Stimulated activated CD4-positive, alpha-beta T cell treated with anti-CD3 and anti-CD28 coated beads, Interleukin-1b, Interleukin-23, amount 100 ng/mL, for 24 hours (primary cell): ENCODE data around the gene ARRB1.
A peak's percentile ranks its signal among the peaks of the same experiment; 100 is the strongest.
"Not testable (repeated sequence)": the region's sequence is repeated elsewhere in the genome, so short reads cannot be mapped to it uniquely, and the experiment has no call there.

Experiments used
- DNase-seq, 4 experiments: peaks; one replicate each; pipeline ENCODE4 v3.0.0-alpha.2; 2020; ENCODE audit warnings: low read depth in 4 of 4, low spot score in 1 of 4

The ARRB1 gene

GRCh38 chr11:75351541-75351790 is at the start of gene ARRB1:
ARRB1 (minus strand) TSS chr11:75351661; CDS start chr11:75351607, 54 bp downstream.
- DNase-seq = no peak

GRCh38 chr11:75400146-75400865 is 48.8 kb upstream of the ARRB1 start:
- DNase-seq = no peak

GRCh38 chr11:75399344-75400145 is 48.1 kb upstream of the ARRB1 start, which contains the start of gene RPS3:
RPS3 (plus strand) TSS chr11:75399518; CDS start chr11:75399548, 30 bp downstream.
- peak; percentile 72 to 85 (median 78) for DNase-seq

GRCh38 chr11:75398906-75399305 is 47.4 kb upstream of the ARRB1 start:
- no peak for DNase-seq

GRCh38 chr11:75394085-75394840 is 42.8 kb upstream of the ARRB1 start:
- no peak for DNase-seq

DNA sequence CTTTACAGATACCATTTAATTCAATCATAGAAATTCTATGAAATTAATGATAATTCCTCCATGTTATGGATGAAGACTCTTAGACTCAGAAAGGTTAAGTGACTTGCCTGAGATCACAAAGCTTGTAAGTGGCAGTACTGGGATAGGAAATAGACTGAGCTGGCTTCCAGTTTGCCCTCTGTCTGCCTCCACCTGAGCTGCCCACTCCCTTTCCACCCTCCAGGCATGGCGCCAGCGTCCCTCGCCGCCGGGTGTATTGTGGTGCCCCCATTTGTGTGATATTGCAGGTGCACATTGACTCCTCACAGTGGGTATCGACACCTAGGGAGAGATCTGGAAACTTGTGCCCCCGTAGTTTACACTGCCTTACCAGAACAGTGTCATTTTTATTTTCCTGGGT is 38.5 kb upstream of the ARRB1 start:
- no peak for DNase-seq

- DNase-seq = no peak
Observed at GRCh38 chr11:75389276-75389605, 37.8 kb upstream of the ARRB1 start.

GRCh38 chr11:75388386-75389275 is 37.2 kb upstream of the ARRB1 start:
- peak; percentile 38 to 48 (median 42) for DNase-seq

- no peak for DNase-seq
Observed at GRCh38 chr11:75387736-75388294, 36.4 kb upstream of the ARRB1 start.

DNA sequence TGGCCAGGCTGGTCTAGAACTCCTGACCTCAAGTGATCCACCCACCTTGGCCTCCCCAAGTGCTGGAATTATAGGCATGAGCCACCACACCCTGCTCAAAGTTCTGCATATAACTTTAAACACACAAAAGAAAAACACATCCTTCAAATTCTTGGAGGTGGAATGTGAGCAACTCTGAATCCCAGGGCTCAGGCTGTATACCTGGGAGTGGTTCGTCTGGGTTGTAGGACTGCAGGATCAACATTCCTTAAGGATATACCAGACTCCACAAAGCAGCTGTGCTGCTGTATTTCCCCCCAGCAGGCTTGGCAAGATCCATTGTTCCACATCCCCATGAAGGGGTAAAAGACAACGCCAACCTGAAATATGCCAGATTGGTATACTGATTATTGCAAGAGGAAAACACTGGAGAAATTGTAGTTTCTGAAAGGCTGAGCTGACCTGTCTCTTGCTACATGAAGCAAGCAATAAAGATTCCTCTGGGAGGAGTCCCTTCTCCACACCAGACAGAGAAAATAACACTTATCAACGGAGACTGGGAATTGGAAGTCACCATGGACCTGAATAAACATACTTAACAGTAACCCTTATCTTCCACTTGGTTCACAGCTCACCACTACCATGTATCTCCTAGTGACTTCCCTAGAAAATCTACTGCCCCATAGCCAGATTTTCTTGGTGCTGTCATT is 35.6 kb upstream of the ARRB1 start:
- no peak for DNase-seq

DNA sequence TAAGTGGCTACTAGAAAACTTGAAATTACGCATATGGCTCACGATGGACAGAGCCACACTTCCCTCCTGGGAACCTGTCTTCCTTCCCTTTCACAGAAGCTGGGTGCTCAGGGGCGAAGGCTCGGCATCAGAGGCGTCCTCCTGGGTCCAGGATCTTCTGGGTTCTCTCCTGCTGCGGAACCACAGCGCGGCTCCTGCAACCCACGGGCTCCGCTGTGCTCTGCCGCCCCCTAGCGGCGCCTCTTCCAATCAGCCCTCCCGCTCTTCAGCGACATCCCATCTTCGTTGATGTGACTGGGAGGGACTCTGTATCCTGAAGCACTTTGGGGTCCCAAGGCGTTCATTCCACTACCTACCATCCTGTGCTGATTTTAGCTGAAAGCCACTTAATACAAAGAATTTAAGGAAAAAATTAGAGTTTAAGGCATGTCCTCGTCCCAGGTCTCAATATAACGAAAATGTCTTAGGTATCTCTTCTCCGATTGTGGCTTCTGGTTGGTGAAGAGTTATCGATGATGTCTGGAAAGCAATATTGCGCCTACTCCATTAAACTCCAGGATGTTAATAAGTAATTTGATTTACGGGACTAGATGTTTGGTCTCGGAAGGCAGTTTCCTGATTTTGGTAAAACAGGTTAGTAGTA is 33.1 kb upstream of the ARRB1 start:
- DNase-seq = peak; percentile 52 to 77 (median 63)

GRCh38 chr11:75383246-75383645 is 31.8 kb upstream of the ARRB1 start:
- DNase-seq = no peak

DNA sequence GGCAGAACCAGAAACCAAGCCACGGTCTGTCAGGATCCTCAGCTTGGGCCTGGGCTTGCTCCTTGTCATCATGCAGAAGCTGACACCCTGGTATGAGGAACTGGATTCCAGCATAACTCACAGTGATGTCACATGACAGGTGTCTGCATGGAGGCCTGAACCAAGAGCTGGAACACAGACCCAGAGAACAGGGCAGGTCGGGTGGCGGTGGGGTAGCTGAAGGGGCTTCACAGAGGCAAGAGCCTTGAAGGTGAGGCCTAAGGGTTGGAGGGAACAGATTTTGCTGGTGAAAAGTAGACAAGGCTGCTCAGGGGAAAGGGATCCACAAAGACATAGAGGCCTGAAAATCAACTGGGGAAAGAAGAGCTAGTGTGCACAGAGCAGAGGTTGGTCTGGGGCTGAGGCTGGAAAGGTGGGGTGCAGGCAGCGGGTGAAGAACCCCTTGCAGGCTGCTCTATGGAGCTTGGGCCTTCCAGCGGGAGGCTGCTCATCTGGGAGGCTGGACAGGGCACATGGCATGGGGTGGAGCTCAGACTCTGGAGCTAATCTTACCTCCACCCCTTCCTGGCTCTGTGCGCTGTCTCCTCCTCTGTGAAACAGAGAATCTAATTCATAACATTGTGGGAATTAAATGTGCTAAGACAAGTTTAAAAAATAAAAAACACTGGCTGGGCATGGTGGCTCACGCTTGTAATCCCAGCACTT is 29.4 kb upstream of the ARRB1 start:
- DNase-seq = no peak

DNA sequence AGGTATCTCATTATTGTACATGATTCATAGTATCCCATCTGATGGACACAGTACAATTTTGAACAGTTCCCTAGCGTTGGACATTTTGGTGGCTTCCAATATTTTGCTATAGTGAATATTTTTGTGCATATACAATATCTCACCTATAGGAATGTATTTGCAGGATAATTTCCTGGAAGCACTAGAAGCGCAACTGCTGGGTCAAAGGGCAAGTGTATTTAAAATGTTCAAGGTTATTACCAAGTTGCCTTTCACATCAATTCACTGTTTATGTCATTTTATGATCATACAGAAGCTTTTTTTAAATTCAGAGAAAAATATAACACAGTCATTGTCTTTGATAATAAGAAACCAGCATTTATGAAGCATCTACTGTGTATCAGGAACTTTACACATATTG is 28.8 kb upstream of the ARRB1 start:
- no peak for DNase-seq

DNA sequence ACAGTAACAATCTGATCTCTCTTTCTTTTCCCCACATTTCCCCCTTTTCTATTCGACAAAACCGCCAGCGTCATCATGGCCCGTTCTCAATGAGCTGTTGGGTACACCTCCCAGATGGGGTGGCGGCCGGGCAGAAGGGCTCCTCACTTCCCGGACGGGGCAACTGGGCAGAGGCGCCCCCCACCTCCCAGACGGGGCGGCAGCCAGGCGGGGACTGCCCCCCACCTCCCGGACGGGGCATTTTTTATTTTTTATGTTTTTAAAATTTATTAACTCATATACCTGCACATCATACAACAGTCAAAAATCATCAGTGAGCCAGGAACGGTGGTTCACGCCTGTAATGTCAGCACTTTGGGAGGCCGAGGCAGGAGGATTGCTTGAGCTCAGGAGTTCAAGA is 27.3 kb upstream of the ARRB1 start:
- DNase-seq = not testable (repeated sequence)

DNA sequence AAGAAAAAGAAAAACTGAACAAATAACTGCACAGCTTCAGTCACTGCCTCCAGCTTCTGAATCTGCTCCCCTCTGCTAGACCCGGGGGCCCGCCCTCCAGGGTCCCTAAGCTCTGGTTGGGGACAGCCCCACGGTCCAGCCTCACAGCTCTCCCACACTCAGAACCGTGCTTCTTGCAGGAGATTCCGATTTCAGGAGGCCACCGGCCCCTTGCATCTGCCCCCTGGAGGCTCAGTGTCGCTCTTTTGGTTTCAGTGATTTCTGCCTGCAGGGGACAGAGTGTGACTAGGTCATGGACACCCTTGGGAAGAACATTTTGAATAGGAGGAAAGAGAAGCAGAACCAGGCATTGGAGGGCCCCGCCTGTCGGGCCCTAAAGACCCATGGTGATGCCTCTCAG is 24.7 kb upstream of the ARRB1 start:
- no peak for DNase-seq

GRCh38 chr11:75375626-75376025 is 24.2 kb upstream of the ARRB1 start:
- no peak for DNase-seq

DNA sequence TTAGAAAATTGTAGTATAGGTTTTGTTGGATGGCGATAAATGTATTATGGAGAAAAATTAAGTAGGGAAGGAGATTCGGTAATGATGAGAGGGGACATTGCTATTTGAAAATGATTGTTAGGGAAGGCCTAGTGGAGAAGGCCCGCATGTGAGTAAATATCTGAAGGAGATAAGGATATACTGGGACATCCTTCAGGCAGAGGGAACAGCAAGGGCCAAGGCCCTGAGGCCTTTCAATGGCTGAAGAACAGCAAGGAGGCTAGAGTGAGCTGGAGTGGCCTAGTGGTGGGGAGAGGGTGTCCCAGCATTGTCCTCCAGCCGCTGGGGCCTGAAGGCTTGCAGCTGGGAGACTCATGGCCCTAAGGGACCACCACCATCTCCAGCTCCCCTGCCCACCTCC is 23.2 kb upstream of the ARRB1 start:
- no peak for DNase-seq

- no peak for DNase-seq
Observed at GRCh38 chr11:75373201-75373600, 21.7 kb upstream of the ARRB1 start.
